NCI-H146 (cell line): Measurements from ENCODE around the gene DST.

Source experiments
- DNase-seq: peaks from one replicate; lab custom pipeline; 2025; lab: John Stamatoyannopoulos, UW

DST gene

DNA sequence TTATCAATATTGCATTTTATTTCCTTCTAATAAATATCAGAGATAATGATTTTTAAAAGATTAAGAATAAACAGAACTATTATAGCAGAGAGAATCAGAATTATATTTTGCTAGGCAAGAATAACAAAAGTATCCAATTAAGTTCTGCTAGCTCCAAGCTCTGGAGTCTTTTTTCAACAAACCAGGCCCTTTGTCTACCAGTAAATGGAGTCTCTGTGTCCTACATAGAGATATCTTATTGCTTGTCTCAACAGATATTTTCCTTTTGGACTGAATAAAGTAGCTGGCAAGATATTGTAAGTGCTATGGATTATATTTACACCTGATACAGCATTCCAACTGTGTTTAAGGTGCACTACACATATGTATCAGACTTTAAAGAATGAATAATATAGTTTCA lies 107.1 kb downstream of the DST start:
- DNase-seq: no peak

DNA sequence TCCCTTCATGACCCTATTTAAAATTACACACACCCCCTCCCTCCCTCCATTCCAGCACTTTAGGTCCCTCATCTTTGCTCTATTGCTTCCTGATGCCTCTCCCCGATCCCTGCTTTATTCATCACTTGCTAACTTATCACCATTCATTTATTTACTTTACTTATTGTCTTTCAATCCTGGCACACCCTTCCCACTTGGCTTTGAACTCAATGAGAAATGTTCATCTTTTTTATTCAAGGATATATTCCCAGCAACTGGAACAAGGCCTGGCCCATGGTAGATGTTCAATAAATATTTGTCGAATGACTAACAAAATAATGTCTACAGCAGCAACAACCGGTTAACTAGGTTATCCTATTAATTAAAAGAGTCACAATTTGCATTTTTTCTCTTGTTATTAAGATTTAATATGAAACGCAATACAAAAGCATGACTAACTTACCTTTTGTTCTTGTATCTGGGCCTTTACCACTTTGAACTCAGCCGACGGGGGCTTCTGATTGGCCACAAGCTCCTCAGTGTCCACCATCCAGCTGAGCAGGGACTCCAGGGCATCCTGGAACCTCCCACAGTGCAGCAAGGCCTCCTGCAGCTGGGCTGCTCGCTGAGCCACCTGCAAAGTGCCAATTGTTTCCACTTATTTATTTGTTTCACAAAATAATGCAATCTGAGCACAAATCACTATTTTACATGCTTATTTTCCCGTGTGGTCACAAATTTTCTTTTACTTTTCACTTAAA lies 107.8 kb downstream of the DST start:
- peak; percentile 24 for DNase-seq

DNA sequence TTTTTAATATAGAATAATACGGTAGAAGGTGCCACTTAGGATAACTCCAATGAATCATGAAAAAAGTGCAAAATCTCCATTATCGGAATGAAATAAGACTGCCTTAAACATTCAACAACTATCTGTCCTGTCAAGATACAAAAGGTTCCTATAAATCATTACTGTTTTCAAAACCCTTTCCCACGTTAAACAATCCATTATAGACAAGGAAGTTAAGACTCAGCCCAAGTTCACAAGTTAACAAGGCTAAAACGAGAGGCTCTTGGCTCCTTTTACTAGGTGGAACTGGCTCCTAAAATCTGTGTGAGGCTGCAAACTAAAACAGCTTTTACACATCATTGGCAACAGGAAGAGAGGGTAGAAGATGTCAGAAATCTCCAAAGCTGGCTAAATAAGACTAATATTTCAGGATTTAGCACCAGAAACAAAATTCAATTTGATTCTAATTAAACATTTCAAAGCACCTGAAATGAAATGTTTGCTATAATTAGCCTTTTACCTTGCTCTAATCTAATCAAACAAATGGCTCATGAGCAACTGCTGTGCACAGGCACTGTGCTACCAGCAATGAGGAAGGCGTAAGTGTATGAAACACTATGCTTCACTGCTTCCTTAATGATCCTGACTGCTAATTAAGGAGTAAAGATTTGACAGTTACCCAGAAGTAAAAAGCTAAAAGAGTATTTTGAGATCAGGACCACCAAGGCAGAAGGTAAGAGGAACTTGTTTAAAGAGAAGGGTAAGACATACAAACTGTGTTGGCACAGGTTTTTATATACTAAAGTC lies 109.7 kb downstream of the DST start:
- DNase-seq: no peak

DNA sequence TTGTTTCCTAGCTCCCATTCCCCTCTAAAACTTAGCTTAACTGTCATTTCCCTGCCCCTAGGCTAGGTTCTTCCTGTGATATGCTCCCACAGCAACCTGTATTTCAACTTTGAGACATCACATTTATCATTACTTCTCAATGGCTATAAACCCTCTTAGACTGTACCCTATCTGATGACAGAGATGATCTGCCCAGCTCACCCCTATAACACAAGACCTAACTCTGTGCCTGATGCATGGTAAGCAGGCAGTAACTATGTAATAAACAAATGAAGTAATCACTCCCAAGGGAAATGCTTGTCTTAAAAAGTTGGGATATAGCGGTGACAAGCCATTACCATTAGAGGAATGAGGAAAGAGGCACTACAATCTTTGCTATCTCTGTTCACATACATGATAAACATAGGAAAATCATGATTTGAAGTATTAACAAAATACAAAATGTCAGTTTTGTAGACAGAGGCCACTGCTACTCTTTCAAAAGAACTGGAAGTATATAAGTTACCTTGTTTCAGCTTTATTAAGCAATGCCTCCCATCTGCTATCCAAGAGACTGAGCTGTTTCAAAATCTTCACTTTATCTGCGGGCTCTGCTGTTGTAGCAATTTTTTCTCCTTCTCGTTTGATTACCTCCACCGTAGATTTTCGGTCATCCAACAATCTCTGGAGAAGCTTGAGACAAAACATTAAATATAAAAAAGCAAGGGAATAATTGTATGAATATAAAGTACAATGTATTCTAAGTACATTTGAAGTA lies 110.7 kb downstream of the DST start:
- no peak for DNase-seq

DNA sequence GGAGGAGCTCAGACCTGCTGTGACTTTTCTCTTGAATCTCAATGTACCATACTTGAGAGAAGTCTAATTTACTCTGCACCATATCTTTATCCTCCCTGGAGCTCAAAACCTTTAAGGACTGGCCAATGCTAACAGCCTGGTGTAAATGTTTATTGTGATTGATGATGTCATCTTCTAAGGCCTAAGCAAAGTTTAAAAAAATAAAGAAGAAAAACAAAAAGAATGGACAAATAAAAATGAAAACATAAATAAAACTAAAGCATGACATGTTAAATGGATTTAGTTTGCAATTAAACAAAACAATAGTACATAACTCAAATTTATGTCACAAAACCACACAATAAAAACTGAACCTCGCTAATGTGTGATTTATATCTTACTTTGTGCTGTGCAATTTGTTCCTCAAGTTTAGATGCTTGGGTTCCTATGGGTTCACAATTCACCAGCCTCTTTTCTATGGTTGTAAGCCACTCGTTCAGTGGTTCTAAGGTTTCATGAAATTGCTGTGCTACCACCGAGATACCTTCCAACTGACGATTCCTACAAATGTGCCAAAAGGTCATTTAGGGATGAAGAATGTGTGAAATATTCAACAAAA lies 113.0 kb downstream of the DST start:
- no peak for DNase-seq

DNA sequence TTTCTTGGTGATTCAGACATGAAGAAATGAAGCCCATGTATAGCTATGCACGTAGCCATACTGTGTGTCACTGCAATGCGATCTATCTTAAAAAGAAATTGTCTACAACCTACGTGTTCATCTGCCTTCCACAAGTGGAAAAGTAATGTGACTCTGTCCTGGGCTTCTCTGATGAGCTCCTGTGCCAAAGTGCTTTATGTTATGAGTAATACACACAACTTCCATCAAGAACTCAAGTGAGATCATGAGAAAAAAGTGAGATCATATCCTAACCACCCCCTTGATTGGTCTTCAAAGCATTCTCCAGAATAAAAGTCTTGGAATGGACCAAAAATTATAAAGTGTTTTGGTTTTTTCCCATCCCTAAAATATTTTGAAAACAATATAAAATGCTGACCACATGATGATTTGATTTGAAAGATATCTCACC lies 114.3 kb downstream of the DST start:
- no peak for DNase-seq

DNA sequence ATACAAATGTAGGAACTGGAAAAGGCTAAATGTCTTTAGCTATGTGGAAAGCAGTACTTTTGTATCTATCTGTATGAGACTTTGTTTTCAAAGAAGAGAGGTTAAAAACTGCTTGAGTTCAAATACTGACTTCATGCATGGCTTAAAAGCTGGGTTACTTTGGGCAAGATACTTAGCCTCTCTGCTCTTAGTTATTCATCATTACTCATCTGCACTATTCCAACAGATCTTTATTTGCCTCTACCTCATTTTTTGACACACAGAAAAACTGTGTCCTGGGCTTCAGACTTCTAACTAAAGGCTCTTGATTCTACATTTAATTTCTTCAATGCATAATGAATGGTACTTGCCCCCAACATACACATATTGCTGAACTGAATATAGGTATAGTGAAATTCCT lies 114.8 kb downstream of the DST start:
- no peak for DNase-seq

DNA sequence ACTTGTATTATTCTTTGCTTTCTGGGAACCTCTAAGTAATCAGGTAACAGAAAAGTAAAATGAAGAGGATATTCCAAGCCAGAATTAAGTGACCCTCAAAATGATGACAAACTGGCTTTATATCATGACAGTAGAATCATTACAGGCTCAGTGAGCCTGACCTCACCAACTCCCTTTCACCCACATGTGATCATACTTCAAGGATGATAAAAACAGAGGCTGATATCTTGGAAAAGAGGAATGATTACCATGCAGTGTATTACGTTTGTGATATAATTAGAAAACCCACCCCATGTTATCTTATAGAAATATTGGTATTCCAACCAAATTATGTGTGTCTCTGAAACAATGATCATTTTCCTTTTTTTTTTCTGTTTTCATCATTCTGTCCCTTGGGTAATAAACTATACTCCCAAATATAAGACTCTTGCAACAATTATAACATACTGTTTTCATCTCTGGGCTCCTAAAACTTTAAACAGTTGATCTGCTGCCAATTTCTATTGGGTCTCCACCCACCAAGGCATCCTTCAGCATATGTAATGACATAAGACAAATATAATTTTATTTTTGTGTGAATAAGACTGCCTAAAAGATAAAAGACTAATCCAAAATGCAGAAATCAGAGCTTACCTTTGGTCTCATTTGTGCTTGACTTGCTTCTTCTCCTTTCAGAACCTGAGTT lies 115.7 kb downstream of the DST start:
- DNase-seq: no peak

DNA sequence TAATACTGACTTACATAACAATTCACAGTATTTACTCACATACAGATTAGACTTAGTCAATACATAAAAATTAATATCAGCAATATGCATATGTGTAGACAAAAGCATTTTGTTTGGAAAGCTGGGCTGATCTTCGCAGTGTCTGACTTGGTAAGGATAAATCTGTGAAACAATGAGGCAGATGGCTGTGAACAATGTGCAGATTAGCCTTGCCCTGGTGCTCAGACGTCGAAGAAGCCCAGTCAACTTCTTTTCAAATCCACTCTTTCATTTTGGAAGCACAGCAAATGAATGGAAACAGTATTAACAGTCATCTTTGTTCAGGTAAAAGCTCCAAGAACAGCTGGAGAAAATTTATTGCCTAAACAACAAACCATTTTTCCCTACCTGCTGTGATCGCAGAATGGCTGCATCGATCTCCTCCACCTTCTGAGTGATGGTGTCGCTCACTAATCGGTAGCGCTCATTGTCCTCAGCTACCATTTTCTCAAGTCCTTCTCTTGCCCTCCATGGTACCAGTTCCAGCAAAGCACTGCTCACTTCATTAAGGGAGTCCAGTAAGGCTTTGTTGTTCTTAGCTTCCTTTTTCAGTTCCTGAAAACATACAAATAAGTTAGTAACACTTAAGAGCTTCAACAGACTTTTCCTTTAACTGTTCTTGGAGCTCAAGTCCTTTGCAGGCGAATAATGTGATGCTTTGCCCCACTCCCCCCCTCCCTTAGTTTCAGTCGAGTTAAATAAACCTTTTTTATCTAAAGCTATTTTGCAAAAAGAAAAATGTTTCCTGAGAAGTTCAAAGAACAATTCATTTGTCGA lies 116.5 kb downstream of the DST start:
- DNase-seq: peak; percentile 94

DNA sequence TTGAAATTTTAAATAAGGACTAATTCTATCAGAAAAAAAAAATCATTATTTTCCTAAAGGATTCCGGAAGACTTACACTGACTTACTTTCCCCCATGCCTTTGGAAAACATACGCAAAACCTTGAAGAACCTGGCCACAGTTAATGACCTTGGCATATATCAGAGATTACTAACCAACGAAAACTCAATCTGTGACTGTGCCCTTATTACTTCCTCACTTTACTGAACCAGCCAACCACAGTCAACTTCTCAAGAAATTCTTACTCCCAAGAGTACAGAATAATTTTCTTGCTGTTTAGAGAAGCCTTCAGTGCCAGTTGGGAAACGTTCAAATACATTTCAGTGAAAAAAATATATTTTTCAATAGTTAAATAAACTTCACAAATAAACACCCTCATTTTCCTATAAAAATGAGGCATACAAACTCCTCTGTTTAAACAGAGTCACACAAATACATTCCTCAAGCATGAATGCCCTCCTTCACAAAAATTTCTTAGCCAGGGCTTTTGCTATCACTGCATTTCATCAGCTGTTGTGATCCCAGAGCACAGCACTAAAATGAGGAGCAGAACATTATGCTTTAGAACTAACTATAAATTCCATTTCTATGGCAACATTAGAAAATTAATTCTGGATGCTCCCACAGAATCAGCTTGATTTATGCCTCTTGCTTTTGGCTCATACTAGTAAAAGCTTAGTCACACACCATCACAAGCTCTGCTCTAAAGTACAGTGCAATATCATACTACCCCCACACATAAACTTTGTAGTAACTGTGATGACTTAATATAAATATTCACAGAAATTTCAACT lies 117.6 kb downstream of the DST start:
- DNase-seq: no peak

DNA sequence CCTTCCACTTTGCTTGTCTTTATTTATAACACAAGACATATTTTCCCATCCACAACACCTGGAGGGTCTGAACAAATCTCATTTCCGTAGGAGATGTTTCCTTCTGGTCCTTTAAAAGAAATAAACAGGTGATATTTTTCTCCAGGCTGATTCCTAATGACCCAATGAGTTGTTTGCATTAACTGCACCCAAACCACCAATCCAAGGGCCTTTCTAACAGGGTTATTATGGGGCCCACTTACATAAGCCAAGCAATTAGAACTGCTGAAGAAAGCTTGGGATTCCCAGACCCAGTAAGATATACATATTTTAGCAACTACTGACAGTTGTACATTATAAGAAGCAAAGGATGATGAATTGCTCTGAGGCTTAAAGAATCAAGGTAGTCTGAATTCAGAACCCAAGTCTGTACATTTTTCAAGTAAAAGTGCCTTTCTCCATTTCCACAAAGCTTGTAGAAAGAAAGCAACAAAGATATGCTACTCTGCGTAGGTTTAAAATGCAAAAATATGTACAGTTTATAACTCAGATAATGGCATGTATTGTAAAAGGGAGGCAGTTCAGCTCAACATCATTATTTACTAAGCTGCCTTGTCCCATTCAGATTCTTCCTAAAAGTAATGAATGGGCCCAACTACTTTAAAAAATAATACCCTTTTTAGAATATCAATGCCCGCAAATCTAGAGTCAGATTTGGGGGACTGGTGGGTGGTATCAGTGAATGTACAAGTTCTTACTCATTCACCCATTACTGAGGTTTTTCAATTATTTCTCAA lies 120.0 kb downstream of the DST start:
- peak; percentile 6 for DNase-seq

DNA sequence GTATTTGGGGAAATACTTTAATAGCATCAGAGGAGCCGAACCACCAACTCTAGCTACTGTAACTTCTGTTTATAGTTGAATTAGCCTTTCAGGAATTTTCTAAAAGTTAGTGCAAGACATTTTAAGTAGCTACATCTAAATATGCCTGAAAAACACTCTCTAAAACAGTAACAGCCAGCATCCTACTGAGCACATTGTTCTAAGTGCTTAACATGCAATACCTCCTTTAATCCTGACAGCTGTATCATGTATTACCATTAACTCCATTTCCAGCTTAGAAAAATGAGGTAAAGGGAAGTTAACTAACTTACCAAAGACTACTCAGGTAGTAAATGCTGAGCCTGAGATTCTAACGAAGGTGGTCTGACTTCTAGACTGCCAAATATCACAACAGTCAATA lies 120.7 kb downstream of the DST start:
- no peak for DNase-seq

DNA sequence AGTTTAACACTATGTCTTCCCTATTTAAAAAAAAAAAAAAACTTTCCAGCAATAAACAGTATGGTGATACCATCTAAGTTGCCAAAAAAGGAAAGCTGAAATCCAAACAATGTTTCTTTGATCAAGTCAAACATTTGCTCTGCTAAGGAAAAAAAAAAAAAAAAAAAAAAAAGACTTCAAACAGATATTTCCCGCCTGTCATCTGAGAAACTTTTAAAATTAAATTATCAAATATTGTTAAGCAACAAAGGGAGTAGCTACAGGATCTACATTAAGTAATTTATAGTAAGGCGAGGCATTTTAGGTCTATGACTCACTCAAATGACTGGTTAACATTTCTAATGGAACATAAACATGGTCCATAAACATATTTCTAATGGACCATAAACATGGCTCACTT lies 121.2 kb downstream of the DST start:
- no peak for DNase-seq

DNA sequence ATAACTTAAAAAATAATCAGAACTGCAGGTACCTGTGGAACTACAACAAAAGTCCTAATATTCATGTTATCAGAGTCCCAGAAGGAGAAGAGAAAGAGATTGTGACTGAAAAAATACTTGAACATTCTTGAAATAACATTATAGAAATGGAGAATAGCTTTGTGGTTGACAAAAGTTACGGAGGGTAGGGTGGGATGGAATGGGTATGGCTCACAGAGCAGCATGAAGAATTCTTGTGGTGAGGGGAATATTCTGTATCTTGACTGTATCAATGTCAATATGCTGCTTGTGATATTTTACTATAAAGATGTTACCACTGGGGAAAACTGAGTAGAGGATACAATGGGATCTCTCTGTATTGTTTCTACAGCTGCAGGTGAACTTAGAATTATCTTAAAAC lies 122.5 kb downstream of the DST start:
- DNase-seq: no peak

DNA sequence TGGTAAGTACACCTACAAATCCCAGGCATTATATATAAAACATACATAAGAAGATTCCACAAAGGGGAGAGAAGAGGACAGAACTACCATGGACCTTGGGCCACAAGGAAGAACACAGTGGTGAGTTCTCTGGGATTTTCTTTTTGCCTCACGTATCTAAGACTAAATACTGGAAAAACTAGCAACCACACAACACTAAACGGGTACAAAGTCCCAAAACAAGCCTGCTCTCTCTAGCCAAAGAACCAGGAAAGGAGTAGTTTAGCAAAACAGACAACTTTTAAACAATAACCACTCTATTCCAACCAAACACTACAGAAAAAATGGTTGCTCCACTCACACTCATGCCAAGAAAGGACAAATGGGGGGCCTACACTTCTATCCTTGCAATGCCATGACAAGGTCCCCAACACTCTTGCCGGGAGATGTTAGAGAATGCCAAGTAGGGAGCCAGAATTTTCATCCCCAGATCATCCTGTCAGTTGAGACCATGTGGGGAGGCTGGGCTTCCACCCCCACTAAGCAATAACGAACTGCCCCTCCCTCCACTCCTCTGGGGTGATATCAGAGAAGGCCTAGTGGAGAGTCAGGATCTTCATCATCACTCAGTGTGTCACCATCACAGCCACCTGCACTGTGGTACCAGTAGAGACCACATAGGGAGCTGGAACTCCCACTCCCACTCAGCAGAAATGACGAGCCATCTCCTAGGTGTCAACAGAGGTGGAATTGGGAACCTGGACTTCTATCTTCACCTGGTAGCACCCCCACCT lies 123.5 kb downstream of the DST start:
- no peak for DNase-seq

DNA sequence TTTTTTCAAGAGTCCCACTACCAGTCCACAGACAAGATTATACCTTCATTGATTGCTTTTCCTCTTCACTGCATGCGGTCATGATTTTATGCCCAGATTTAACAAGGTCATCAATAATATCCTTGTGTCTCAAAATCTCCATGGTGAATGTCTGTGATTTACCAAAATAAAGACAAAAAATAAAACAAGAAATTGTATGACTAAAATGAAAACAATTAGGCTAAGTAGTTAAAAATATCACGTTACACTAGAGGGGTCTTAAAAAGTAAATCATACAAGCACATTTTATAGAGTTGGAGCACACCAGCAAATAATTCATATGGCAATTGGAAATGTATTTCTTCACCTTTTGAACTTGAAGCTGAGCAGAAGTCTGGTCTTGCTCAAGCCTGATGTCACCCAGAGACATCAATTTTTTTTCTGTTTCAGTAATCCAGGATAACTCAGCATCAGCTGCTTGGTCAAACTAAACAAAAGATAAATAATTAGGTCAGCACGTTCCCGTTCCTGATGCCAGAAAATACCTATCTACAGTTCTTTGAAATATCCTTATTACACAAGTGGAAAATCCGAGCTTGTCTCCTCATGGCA lies 125.4 kb downstream of the DST start:
- peak; percentile 69 for DNase-seq

DNA sequence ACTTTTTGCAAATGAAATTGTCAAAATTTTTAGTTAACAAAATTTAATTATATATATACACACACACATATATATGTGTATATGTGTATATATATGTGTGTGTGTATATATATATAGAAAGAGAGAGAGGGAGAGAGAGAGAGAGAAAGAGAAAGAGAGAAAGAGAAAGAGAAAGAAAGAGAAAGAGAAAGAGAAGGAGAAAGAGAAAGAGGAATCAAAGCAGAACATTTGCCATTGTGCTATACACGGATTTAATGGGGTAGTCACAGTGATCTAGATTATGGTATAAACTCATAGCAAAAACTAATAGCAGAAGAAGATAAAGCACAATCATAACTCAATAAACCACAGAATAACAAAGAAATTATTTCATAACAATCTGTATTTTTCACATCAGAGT lies 126.7 kb downstream of the DST start:
- DNase-seq: no peak
